Measurements from ENCODE around the gene PTPRM.

PTPRM gene

DNA sequence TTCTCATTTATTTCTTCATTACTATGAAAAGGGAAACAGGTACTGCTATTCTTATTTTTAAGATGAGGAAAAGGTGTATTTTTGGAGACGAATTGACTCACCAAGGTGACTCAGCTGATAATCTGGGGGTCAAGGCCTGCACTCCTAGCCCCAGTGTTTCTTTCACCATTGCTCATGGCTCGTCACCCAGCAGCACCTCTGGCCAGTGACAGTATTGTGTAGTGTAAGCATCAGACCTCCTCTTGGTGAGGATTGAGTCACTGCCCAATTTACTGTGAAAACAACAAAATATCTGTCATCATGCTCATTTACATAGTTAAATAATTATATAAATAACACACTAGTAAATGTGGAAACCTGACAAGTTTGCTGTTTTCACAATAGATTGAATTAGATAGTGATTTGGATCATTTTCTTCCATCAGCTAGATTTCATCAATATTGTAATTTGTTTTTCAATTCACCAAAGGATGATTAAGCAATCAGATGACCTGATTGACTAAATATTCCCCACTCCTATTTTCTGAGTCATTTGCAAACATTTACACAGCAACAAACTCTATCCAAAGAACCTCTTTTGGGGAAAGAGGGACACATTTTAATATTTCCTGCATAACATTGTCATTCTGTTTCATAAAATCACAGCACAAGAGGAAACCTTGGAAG is 549.4 kb downstream of the PTPRM start:
- DNase-seq (ENCODE audit: low read depth in 2 of 2): peak; percentile 20 to 86

DNA sequence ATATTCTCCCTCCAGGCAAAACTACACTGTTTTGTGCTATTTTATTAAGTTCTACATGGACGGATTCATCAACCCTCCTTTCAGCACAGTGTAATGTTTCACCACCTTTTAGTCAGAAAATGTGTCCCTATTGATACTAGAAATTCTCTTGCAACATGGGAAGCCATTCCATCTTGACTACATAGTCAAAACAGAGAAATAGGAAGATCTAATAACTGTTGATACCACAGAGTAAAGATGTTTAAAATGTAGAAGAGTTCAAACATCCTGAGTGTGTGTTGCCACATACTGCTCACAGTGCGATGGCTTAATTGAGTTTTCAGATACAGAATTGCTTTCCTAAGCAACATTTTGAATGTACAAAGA is 549.9 kb downstream of the PTPRM start:
- TF ChIP-seq, protein P1, sequence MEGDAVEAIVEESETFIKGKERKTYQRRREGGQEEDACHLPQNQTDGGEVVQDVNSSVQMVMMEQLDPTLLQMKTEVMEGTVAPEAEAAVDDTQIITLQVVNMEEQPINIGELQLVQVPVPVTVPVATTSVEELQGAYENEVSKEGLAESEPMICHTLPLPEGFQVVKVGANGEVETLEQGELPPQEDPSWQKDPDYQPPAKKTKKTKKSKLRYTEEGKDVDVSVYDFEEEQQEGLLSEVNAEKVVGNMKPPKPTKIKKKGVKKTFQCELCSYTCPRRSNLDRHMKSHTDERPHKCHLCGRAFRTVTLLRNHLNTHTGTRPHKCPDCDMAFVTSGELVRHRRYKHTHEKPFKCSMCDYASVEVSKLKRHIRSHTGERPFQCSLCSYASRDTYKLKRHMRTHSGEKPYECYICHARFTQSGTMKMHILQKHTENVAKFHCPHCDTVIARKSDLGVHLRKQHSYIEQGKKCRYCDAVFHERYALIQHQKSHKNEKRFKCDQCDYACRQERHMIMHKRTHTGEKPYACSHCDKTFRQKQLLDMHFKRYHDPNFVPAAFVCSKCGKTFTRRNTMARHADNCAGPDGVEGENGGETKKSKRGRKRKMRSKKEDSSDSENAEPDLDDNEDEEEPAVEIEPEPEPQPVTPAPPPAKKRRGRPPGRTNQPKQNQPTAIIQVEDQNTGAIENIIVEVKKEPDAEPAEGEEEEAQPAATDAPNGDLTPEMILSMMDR (IDR thresholded peaks at IDR 0.05; ENCODE audit: low read depth, low read length): no peak
- no peak for DNase-seq (ENCODE audit: low read depth in 2 of 2)
- H3K4me3 ChIP-seq (replicated peaks in 1 of 2; ENCODE audit: low read depth in 2 of 2, low read length in 2 of 2): no peak overlapping the region

More for the DNA sequence above, 549.4 kb downstream of the PTPRM start:
- TF ChIP-seq, protein P1 (IDR thresholded peaks at IDR 0.05; ENCODE audit: low read depth, low read length): no peak
- no peak overlapping the region for H3K4me3 ChIP-seq (replicated peaks in 1 of 2; ENCODE audit: low read depth in 2 of 2, low read length in 2 of 2)

- TF ChIP-seq, protein P1 (IDR thresholded peaks at IDR 0.05; ENCODE audit: low read depth, low read length): no peak
- DNase-seq (ENCODE audit: low read depth in 2 of 2): no peak
- H3K4me3 ChIP-seq (replicated peaks in 1 of 2; ENCODE audit: low read depth in 2 of 2, low read length in 2 of 2): no peak overlapping the region
Observed at GRCh38 chr18:8121101-8121500, 554.0 kb downstream of the PTPRM start.

DNA sequence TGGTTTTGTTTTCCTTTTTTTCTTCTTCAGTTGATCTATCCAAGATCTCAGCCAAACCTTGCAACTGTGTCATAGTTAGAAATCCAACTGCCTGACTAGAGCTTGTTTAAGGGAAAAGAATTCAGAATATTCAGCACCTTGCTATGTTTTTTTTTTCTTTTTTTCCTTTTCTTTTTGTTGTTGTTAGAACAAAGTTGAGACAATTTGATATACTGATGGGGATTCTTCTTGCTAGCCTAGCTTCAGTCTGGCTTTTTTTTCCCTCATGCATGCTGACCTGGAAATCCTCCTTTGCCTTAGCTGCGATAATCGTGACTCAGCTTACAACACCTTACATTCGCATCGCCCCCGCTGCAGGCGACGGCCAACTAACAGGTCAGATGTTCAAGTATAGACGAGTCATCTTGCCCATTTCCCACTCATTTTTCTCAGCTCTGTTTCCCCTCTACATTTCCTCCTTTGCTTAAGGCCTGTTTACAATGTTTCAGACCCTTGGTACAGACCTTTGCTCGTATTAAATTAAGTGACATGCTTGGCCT is 554.9 kb downstream of the PTPRM start:
- DNase-seq (ENCODE audit: low read depth in 2 of 2): peak; percentile 52 to 81
- TF ChIP-seq, protein P1 (IDR thresholded peaks at IDR 0.05; ENCODE audit: low read depth, low read length): no peak

DNA sequence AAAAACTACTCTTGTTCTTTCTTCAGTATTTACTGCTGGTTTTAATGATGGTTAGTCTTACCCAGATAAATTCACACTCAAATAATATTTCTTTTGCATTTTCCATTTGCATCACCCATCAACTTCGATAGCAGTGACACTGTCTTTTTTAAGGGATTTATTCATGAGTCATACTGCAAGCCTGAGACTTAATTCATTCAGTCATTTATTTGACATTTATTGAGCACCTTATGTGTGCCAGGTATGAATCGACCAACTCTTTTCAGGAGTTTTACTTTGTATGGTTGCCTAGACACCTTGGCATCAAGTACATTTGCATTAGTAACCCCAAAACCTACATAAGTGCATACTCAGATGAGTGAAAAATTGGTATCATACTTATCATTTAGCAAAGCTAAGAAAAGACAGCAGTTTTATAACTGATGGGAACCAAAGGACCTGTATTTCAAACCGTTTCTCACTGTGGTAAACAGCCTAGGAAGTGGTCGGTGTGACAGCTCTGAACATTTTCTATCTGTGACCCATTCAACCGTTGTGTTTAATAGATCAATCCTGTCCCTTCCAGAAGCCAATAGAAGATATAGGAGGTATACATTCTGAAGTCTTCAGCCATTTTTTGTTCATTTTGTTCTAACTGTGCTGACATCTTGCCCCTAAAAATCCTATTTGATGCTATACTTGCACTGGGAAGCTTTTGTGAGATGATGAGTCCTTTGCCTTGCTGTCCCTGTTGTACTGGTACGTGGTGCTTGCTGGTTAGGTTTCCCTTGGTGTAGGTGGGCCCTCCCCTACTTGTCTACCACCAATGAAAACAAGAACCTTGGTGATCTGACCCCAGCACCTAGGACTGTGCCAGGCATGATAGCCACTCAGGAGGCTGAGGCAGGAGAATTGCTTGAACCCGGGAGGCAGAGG is 557.4 kb downstream of the PTPRM start:
- no peak for DNase-seq (ENCODE audit: low read depth in 2 of 2)
- no peak overlapping the region for H3K4me3 ChIP-seq (replicated peaks in 1 of 2; ENCODE audit: low read depth in 2 of 2, low read length in 2 of 2)
- TF ChIP-seq, protein P1 (IDR thresholded peaks at IDR 0.05; ENCODE audit: low read depth, low read length): no peak

More for the DNA sequence above, 554.9 kb downstream of the PTPRM start:
- no peak overlapping the region for H3K4me3 ChIP-seq (replicated peaks in 1 of 2; ENCODE audit: low read depth in 2 of 2, low read length in 2 of 2)

- TF ChIP-seq, protein P1 (IDR thresholded peaks at IDR 0.05; ENCODE audit: low read depth, low read length): no peak
- H3K4me3 ChIP-seq (replicated peaks in 1 of 2; ENCODE audit: low read depth in 2 of 2, low read length in 2 of 2): no peak overlapping the region
- DNase-seq (ENCODE audit: low read depth in 2 of 2): no peak
Observed at GRCh38 chr18:8130096-8130495, 563.0 kb downstream of the PTPRM start.
